Right cardiac atrium (tissue), 5 donors: ENCODE measurements around the gene ME3. TPM values are rescaled to one million over a fixed set of nuclear protein-coding genes. Genes with fewer than 3 reads are reported as not detected.

ENCODE experiments used
- ATAC-seq, 2 donors: fragments of 200-7000 bp; cut with Tn5 transposase; one replicate each; pipeline versions ENCODE4 v1.8.0 to v1.9.1; 2020; ENCODE audit warnings: moderate library complexity in 2 of 2, mild to moderate bottlenecking in 1 of 2
- DNase-seq, 3 donors: peaks; one replicate each; pipeline ENCODE4 v3.0.0-alpha.2; 2020
- H3K27ac ChIP-seq: one replicate; pipeline ENCODE4 v1.5.1; 2013; ENCODE audit warnings: mild to moderate bottlenecking, low read length, control low read depth, moderate library complexity
- H3K27me3 ChIP-seq: one replicate; pipeline ENCODE4 v1.6.1; 2013; ENCODE audit not compliant: control insufficient read depth, insufficient read depth
- H3K4me1 ChIP-seq: one replicate; pipeline ENCODE4 v1.6.1; 2013; ENCODE audit warnings: low read length; ENCODE audit not compliant: control insufficient read depth, insufficient read depth
- H3K4me3 ChIP-seq: one replicate; pipeline ENCODE4 v1.5.1; 2013; ENCODE audit warnings: low read length, control low read depth
- H3K9me3 ChIP-seq: one replicate; pipeline ENCODE4 v1.6.1; 2013; ENCODE audit warnings: low read length; ENCODE audit not compliant: control insufficient read depth
- WGBS: extraction: QIAGEN DNeasy Blood & Tissue Kit; methylation state at CpG from one replicate; pipeline ENCODE4 v1.1.7; 2013; 5-methylcytosine and 5-hydroxymethylcytosine counted together
- intact Hi-C, 4 donors: fragments of 100-400 bp; cut with DNase I; formaldehyde crosslinking; loops; one replicate each; pipeline versions ENCODE4 v1.11.0 to v1.14.0; 2022 to 2023
- polyA plus RNA-seq: library from polyadenylated mRNA; stranded (reverse); fragments of 200-250 nt; gene quantifications from one replicate; pipeline ENCODE4 v1.2.3, GENCODE V29; 2013
- total RNA-seq, 4 donors: library from RNA; stranded (reverse); fragmentation: NEBNext Ultra II Directional; extraction: Animal tissue kit (Norgen Biotek cat#: 25700); gene quantifications; one replicate each; pipeline ENCODE4 v1.2.1, GENCODE V29; 2021
- donor health status: healthy with polysubstance abuse.
- donor health status: DM: no; HTN: yes; CAD: no.
- donor health status: DM: no; HTN: no; CAD: no.
- donor health status: DM: no; HTN: yes; CAD: no; lungs with severe emphysema.
- donor health status: DM: yes; HTN: yes; CAD: no.

ME3 gene
- total and polyA plus RNA-seq, 5 donors = 20.8 to 24.0 (median 23.6) TPM

DNA sequence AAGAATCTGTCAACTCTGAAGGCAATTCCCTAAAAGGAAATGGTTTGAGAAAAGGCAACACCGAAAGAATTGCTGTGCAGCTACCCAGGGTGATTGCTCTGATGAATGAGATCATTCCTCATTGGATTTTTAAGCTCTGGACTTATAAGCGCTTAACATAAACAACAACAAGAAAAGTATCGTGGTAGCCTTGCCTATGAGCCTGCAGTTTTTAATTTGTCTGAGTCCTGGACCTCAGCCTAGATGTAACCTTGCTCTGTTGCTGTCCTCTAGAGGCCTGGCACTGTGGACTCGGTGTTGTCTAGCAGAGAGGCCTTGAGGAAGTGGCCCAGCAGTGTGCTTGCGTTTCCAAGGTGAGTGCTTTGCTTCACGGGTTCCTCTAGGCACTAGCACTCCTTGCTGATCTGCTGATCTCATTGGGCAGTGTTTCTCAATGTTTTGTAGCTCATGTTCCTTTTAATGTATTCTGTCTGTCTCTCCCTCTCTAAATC is 277.3 kb downstream of the ME3 start:
- H3K4me1 ChIP-seq = no peaks in the 10 kb centered on the region
- ATAC-seq (no peak), DNase-seq (no peak)
- no peaks in the 10 kb centered on the region for H3K9me3 ChIP-seq
- intact Hi-C loops = no loop called here
- H3K27ac ChIP-seq = no peak overlapping the region
- H3K4me3 ChIP-seq = no peak overlapping the region
- WGBS = 55% methylated on average over 6 of the region's 6 CpGs
- H3K27me3 ChIP-seq = no peaks in the 10 kb centered on the region

Other genes with a start within 250 kb of the ME3 start
- gene PRSS23, start 127.9 kb upstream of the ME3 start, total RNA-seq = 10 to 100 TPM; 14.5 to 79.9 (median 28.5) TPM
- 19.7 TPM for gene PRSS23, start 127.9 kb upstream of the ME3 start, polyA plus RNA-seq